Esophagus muscularis mucosa (tissue), 4 donors: ENCODE results near the gene TMEM128. TPM values are rescaled to one million over a fixed set of nuclear protein-coding genes. Genes with fewer than 3 reads are reported as not detected.

Experiments
- DNase-seq: peaks from one replicate; pipeline ENCODE4 v3.0.0-alpha.2; 2017; ENCODE audit errors: extremely low spot score
- H3K27ac ChIP-seq, 4 donors: fragments of 200-600 bp; sonication (generic); replicated peaks in 1 of 4; 1 replicate in 3 of 4; 2 replicates in 1 of 4; pipeline ENCODE4 v1.5.1; 2016 to 2019; ENCODE audit warnings: mild to moderate bottlenecking in 1 of 4
- H3K27me3 ChIP-seq, 4 donors: fragments of 200-600 bp; sonication (generic); one replicate each; pipeline versions ENCODE4 v1.5.1 to v1.6.0; 2016 to 2019
- H3K36me3 ChIP-seq, 4 donors: fragments of 200-600 bp; sonication (generic); one replicate each; pipeline ENCODE4 v1.5.1; 2016 to 2019
- H3K4me1 ChIP-seq, 4 donors: fragments of 200-600 bp; sonication (generic); one replicate each; pipeline ENCODE4 v1.5.1; 2016 to 2019
- H3K4me3 ChIP-seq, 4 donors: fragments of 200-600 bp; sonication (generic); 1 replicate in 2 of 4; 2 replicates in 2 of 4; pipeline ENCODE4 v1.5.1; 2016 to 2019; ENCODE audit warnings: mild to moderate bottlenecking in 4 of 4, moderate library complexity in 1 of 4
- H3K9me3 ChIP-seq, 4 donors: fragments of 200-600 bp; sonication (generic); 1 replicate in 3 of 4; 2 replicates in 1 of 4; pipeline ENCODE4 v1.5.1; 2016 to 2019
- CTCF ChIP-seq, 3 experiments: fragments of 200-600 bp in 2 of 3; fragments of 450-650 bp in 1 of 3; sonication (generic) in 2 of 3; IDR thresholded peaks; one replicate each; pipeline ENCODE4 v1.5.1; 2017 to 2019; ENCODE audit warnings: antibody characterized with exemption in 3 of 3, mild to moderate bottlenecking in 2 of 3, moderate library complexity in 1 of 3
- EP300 ChIP-seq: sonication (generic); formaldehyde crosslinking; IDR thresholded peaks from one replicate; pipeline ENCODE4 v1.6.1; 2017; ENCODE audit warnings: antibody characterized with exemption
- POLR2A ChIP-seq: fragments of 450-650 bp; IDR thresholded peaks from one replicate; pipeline ENCODE4 v1.6.1; 2017; ENCODE audit warnings: antibody characterized with exemption, moderate library complexity, mild to moderate bottlenecking, low read depth
- POLR2AphosphoS5 ChIP-seq, 2 donors: sonication (generic); formaldehyde crosslinking; IDR thresholded peaks; one replicate each; pipeline ENCODE4 v1.6.1; 2017; ENCODE audit warnings: antibody characterized with exemption in 2 of 2
- WGBS: methylation state at CpG from one replicate; pipeline ENCODE4 v1.1.5; 2018; 5-methylcytosine and 5-hydroxymethylcytosine counted together
- intact Hi-C: fragments of 100-400 bp; cut with DNase I; formaldehyde crosslinking; loops from one replicate; pipeline ENCODE4 v1.15.1; 2023
- total RNA-seq, 4 donors: library from RNA; depleted of rRNA; stranded (reverse); fragments of >200 nt; gene quantifications; one replicate each; pipeline versions ENCODE4 v1.1.0 to v1.2.1, GENCODE V29; 2016

TMEM128 gene
- total RNA-seq, 4 donors from 2014 or later = 10.7 to 15.4 (median 14.4) TPM

- DNase-seq = no peak
- Histone ChIP-seq H3K9me3 (peaks cover 0 to 7% (median 3%) of the 10 kb centered on the region in 4 donors), H3K27ac (no peak overlapping the region), H3K27me3 (peaks cover 0 to 10% (median 0%) of the 10 kb centered on the region in 4 donors), H3K36me3 (peaks cover 3 to 37% (median 25%) of the 10 kb centered on the region in 4 donors), H3K4me3 (no peak overlapping the region), H3K4me1 (no peaks in the 10 kb centered on the region)
- intact Hi-C loops = no loop called here
- WGBS = 95% methylated on average over 2 of the region's 2 CpGs
- TF ChIP-seq POLR2AphosphoS5 (IDR thresholded peaks at IDR 0.05) (no peak), CTCF (IDR thresholded peaks at IDR 0.05) (no peak), EP300 (no peak), POLR2A (no peak)
Observed at GRCh38 chr4:4233610-4234009, 14.4 kb downstream of the TMEM128 start.

- H3K36me3 ChIP-seq = no peaks in the 10 kb centered on the region
- H3K4me3 ChIP-seq = no peak overlapping the region
- intact Hi-C loops = no loop called here
- peaks cover 0 to 19% (median 2%) of the 10 kb centered on the region in 4 donors for H3K4me1 ChIP-seq
- WGBS = 89% methylated on average over 1 of the region's 1 CpG
- peaks cover 0 to 3% (median 1%) of the 10 kb centered on the region in 4 donors for H3K9me3 ChIP-seq
- peaks cover 0 to 63% (median 23%) of the 10 kb centered on the region in 4 donors for H3K27me3 ChIP-seq
- TF ChIP-seq EP300 = no peak
- no peak for TF ChIP-seq POLR2A
- TF ChIP-seq POLR2AphosphoS5 (IDR thresholded peaks at IDR 0.05) = no peak
- TF ChIP-seq CTCF (IDR thresholded peaks at IDR 0.05) = no peak
- DNase-seq = no peak
- no peak overlapping the region for H3K27ac ChIP-seq
Observed at GRCh38 chr4:4228356-4228668, 19.7 kb downstream of the TMEM128 start.

GRCh38 chr4:4227510-4228355 lies 20.3 kb downstream of the TMEM128 start:
- H3K9me3 ChIP-seq = no peaks in the 10 kb centered on the region
- no peak overlapping the region for H3K27ac ChIP-seq
- intact Hi-C loops = no loop called here
- peaks cover 0 to 19% (median 2%) of the 10 kb centered on the region in 4 donors for H3K4me1 ChIP-seq
- no peaks in the 10 kb centered on the region for H3K36me3 ChIP-seq
- 7% methylated on average over 19 of the region's 51 CpGs for WGBS
- H3K4me3 ChIP-seq = no peak overlapping the region
- DNase-seq = no peak
- H3K27me3 ChIP-seq = peaks cover 0 to 69% (median 23%) of the 10 kb centered on the region in 4 donors
- no peak for TF ChIP-seq POLR2AphosphoS5 (IDR thresholded peaks at IDR 0.05)
- TF ChIP-seq POLR2A = no peak
- no peak for TF ChIP-seq CTCF (IDR thresholded peaks at IDR 0.05)
- TF ChIP-seq EP300 = no peak

- DNase-seq = no peak
- no peak within 1 kb of the TSS for H3K27ac ChIP-seq
- peaks cover 0 to 19% (median 2%) of the 10 kb centered on the region in 4 donors for H3K4me1 ChIP-seq
- WGBS = 13% methylated on average over 17 of the region's 82 CpGs
- no peak within 1 kb of the TSS for H3K4me3 ChIP-seq
- intact Hi-C loops = no loop called here
- H3K9me3 ChIP-seq = no peaks in the 10 kb centered on the region
- TF ChIP-seq POLR2AphosphoS5 (IDR thresholded peaks at IDR 0.05) (no peak), POLR2A (no peak), EP300 (no peak), CTCF (IDR thresholded peaks at IDR 0.05) (no peak)
- H3K36me3 ChIP-seq = no peaks in the 10 kb centered on the region
- H3K27me3 ChIP-seq = peaks cover 0 to 78% (median 23%) of the 10 kb centered on the region in 4 donors
Observed at GRCh38 chr4:4226606-4227438, 21.2 kb downstream of the TMEM128 start, which contains the start of gene OTOP1. Gene OTOP1 (minus strand): TSS chr4:4226929. CDS start chr4:4226864, 65 bp downstream.
